ENCODE results near the gene ITGA11. TPM values are rescaled to one million over a fixed set of nuclear protein-coding genes. Genes with fewer than 3 reads are reported as not detected.

Gene ITGA11
- total and polyA plus RNA-seq, 2 of the 13 experiments (the other 11 are each of a cell fraction or from before 2014, with no cell fraction given) = not detected

- Histone ChIP-seq H3K4me1 (ENCODE audit: insufficient read depth, low read length) (no peaks in the 10 kb centered on the region), H3K79me2 (ENCODE audit: insufficient read depth, low read length) (no peaks in the 10 kb centered on the region), H3K4me3 (replicated peaks in 1 of 3; ENCODE audit: insufficient read depth in 1 of 3, low read depth in 2 of 3, low read length in 3 of 3) (no peak overlapping the region), H3K36me3 (replicated peaks in 1 of 2; ENCODE audit: control insufficient read depth in 1 of 2, insufficient read depth in 2 of 2, low read length in 2 of 2) (no peaks in the 10 kb centered on the region), H3K27me3 (ENCODE audit: control insufficient read depth in 1 of 2, insufficient read depth in 2 of 2, low read length in 2 of 2) (peaks cover 0 to 56% of the 10 kb centered on the region in 2 experiments; a peak in 3 of 5 replicates), H2AFZ (ENCODE audit: low read length) (no peak overlapping the region), H3K9ac (ENCODE audit: insufficient read depth, low read depth, low read length) (no peak overlapping the region), H3K9me3 (ENCODE audit: low read length) (no peaks in the 10 kb centered on the region), H4K20me1 (ENCODE audit: insufficient read depth, low read length) (no peaks in the 10 kb centered on the region), H3K4me2 (ENCODE audit: low read depth, low read length) (no peak overlapping the region), H3K27ac (ENCODE audit: extremely low read length, insufficient read depth, low read length) (no peak overlapping the region)
- FAIRE-seq = no peak
- whole genome bisulfite sequencing (ENCODE audit: low lambda C conversion rate) = 18% methylated on average over 8 of the region's 9 CpGs
- intact Hi-C loops (cut with micrococcal nuclease; ENCODE audit: unreplicated experiment) (no loop called here), in situ Hi-C loops (cut with HindIII; ENCODE audit: extremely low pct_ligation_motif_present, low pct_unique_long_range_greater_than_20kb) (no loop called here)
- no peak for DNase-seq (ENCODE audit: low spot score)
- ChIA-PET CTCF (ENCODE audit: low intra/inter-chr PET ratio, low total read pairs) (no interaction called here), POLR2A (interaction anchor here (0.6 kb wide), 1 partner anchor 9 kb away, joined by 4 read pairs; no protein-coding TSS in a partner anchor)
- no TSS peak for BruUV-seq (replicated peaks)
- no peak for ATAC-seq
- no peak for TF ChIP-seq PCBP2 (optimal IDR thresholded peaks at IDR 0.05; ENCODE audit: low read depth, low read length, poor library complexity, severe bottlenecking)
- no peak for TF ChIP-seq NR2C2 (CRISPR knock-in tag; IDR thresholded peaks at IDR 0.05; ENCODE audit: borderline replicate concordance)
- TF ChIP-seq ESRRA (CRISPR knock-in tag; IDR thresholded peaks at IDR 0.05; ENCODE audit: low read depth) = no peak
- TF ChIP-seq HDAC2 (CRISPR knock-in tag; IDR thresholded peaks at IDR 0.05) = no peak
- TF ChIP-seq RBM22 (optimal IDR thresholded peaks at IDR 0.05; ENCODE audit: low read length) = no peak
- no peak for TF ChIP-seq LCORL (IDR thresholded peaks at IDR 0.05)
- no peak for TF ChIP-seq LCORL (CRISPR knock-in tag; IDR thresholded peaks at IDR 0.05)
- no peak for TF ChIP-seq ZNF607 (CRISPR knock-in tag; IDR thresholded peaks at IDR 0.05; ENCODE audit: borderline replicate concordance)
- no peak for TF ChIP-seq POLR2G (IDR thresholded peaks at IDR 0.05; ENCODE audit: low read depth, low read length)
Observed at GRCh38 chr15:68348606-68349005, 83.4 kb downstream of the ITGA11 start.

GRCh38 chr15:68348081-68348480, 83.9 kb downstream of the ITGA11 start:
- ChIA-PET CTCF (ENCODE audit: low intra/inter-chr PET ratio, low total read pairs) (no interaction called here), POLR2A (interaction anchor here (0.6 kb wide), 1 partner anchor 8 kb away, joined by 4 read pairs; no protein-coding TSS in a partner anchor)
- Histone ChIP-seq H3K79me2 (ENCODE audit: insufficient read depth, low read length) (no peaks in the 10 kb centered on the region), H2AFZ (ENCODE audit: low read length) (no peak overlapping the region), H4K20me1 (ENCODE audit: insufficient read depth, low read length) (no peaks in the 10 kb centered on the region), H3K36me3 (replicated peaks in 1 of 2; ENCODE audit: control insufficient read depth in 1 of 2, insufficient read depth in 2 of 2, low read length in 2 of 2) (no peaks in the 10 kb centered on the region), H3K27ac (ENCODE audit: extremely low read length, insufficient read depth, low read length) (no peak overlapping the region), H3K4me2 (ENCODE audit: low read depth, low read length) (no peak overlapping the region), H3K9ac (ENCODE audit: insufficient read depth, low read depth, low read length) (no peak overlapping the region), H3K4me1 (ENCODE audit: insufficient read depth, low read length) (no peaks in the 10 kb centered on the region), H3K27me3 (ENCODE audit: control insufficient read depth in 1 of 2, insufficient read depth in 2 of 2, low read length in 2 of 2) (peaks cover 0 to 61% of the 10 kb centered on the region in 2 experiments; a peak in 4 of 5 replicates), H3K4me3 (replicated peaks in 1 of 3; ENCODE audit: insufficient read depth in 1 of 3, low read depth in 2 of 3, low read length in 3 of 3) (no peak overlapping the region), H3K9me3 (ENCODE audit: low read length) (no peaks in the 10 kb centered on the region)
- WGBS (ENCODE audit: low lambda C conversion rate) = 100% methylated on average over 1 of the region's 6 CpGs
- no TSS peak for BruUV-seq (replicated peaks)
- in situ Hi-C loops (cut with HindIII; ENCODE audit: extremely low pct_ligation_motif_present, low pct_unique_long_range_greater_than_20kb) = no loop called here
- intact Hi-C loops (cut with micrococcal nuclease; ENCODE audit: unreplicated experiment) = no loop called here
- TF ChIP-seq CEBPB (IDR thresholded peaks at IDR 0.05; ENCODE audit: borderline replicate concordance, low read depth, low read length) = no peak
- TF ChIP-seq ZBTB34 (CRISPR knock-in tag; IDR thresholded peaks at IDR 0.05) = no peak
- TF ChIP-seq SRSF9 (IDR thresholded peaks at IDR 0.05; ENCODE audit: borderline replicate concordance, insufficient read depth, low read depth, low read length, poor library complexity, severe bottlenecking) = no peak
- FAIRE-seq (no peak), ATAC-seq (no peak), DNase-seq (ENCODE audit: low spot score) (no peak)
